Measurements from ENCODE around the gene HMGCR. TPM values are rescaled to one million over a fixed set of nuclear protein-coding genes. Genes with fewer than 3 reads are reported as not detected.
A peak's percentile ranks its signal among the peaks of the same experiment; 100 is the strongest.

HMGCR gene
- total RNA-seq, 1 experiment from 2014 or later: 101 TPM

DNA sequence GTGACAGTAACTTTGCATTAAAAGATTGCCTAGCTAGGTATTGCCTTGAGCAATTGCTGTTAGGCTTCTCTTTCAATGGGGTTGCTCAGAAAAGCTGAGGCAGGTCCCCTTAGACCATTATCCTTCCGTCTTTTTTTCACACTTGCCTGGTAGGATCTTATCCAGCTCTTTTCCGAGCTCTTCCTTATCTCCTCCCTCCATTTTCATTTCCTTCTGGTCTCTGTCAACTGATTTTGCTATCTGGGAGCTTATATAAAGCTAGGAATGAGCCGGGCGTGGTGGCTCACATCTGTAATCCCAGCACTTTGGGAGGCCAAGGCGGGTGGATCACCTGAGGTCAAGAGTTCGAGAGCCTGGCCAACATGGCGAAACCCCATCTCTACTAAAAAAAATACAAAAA lies 6.6 kb upstream of the HMGCR start (continued):
- TF ChIP-seq, protein P1, sequence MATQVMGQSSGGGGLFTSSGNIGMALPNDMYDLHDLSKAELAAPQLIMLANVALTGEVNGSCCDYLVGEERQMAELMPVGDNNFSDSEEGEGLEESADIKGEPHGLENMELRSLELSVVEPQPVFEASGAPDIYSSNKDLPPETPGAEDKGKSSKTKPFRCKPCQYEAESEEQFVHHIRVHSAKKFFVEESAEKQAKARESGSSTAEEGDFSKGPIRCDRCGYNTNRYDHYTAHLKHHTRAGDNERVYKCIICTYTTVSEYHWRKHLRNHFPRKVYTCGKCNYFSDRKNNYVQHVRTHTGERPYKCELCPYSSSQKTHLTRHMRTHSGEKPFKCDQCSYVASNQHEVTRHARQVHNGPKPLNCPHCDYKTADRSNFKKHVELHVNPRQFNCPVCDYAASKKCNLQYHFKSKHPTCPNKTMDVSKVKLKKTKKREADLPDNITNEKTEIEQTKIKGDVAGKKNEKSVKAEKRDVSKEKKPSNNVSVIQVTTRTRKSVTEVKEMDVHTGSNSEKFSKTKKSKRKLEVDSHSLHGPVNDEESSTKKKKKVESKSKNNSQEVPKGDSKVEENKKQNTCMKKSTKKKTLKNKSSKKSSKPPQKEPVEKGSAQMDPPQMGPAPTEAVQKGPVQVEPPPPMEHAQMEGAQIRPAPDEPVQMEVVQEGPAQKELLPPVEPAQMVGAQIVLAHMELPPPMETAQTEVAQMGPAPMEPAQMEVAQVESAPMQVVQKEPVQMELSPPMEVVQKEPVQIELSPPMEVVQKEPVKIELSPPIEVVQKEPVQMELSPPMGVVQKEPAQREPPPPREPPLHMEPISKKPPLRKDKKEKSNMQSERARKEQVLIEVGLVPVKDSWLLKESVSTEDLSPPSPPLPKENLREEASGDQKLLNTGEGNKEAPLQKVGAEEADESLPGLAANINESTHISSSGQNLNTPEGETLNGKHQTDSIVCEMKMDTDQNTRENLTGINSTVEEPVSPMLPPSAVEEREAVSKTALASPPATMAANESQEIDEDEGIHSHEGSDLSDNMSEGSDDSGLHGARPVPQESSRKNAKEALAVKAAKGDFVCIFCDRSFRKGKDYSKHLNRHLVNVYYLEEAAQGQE (IDR thresholded peaks at IDR 0.05; ENCODE audit: low read depth): no peak
- TF ChIP-seq ZNF274 (IDR thresholded peaks at IDR 0.05; ENCODE audit: low read depth, low read length) (no peak), ATF3 (IDR thresholded peaks at IDR 0.05) (no peak), YY1 (IDR thresholded peaks at IDR 0.05; ENCODE audit: extremely low read depth, insufficient replicate concordance, low read depth, low read length) (no peak)

GRCh38 chr5:75331095-75332090 lies 5.6 kb upstream of the HMGCR start:
- no peaks in the 10 kb centered on the region for H3K36me3 ChIP-seq (ENCODE audit: control insufficient read depth in 1 of 2, insufficient read depth in 2 of 2, low read length in 2 of 2)
- H3K9me3 ChIP-seq (ENCODE audit: control insufficient read depth in 1 of 2, insufficient read depth in 1 of 2, low read depth in 1 of 2, low read length in 2 of 2): no peaks in the 10 kb centered on the region
- intact Hi-C loops (cut with micrococcal nuclease): no loop called here
- no peak for ATAC-seq
- POLR2A ChIA-PET: interaction anchor here (2.0 kb wide), 1 partner anchor 10 kb away, joined by 6 read pairs; no protein-coding TSS in a partner anchor
- no peak overlapping the region for H3K4me3 ChIP-seq (replicated peaks in 1 of 2; ENCODE audit: low read depth in 1 of 2, low read length in 2 of 2)
- RAD21 ChIA-PET (ENCODE audit: low non-redundant PET in 1 of 2, low total read pairs in 2 of 2, uncharacterized antibody in 2 of 2, unreplicated experiment in 2 of 2): interaction anchor here in 1 of 2 experiments (0.7 kb wide), 1 partner anchor 66 kb away, joined by 3 read pairs; no protein-coding TSS in a partner anchor
- H3K27ac ChIP-seq (ENCODE audit: low read depth, low read length): no peak overlapping the region
- CTCF ChIA-PET: interaction anchor here (1.0 kb wide), 1 partner anchor 10 kb away, joined by 4 read pairs; no protein-coding TSS in a partner anchor
- peaks cover 0 to 12% of the 10 kb centered on the region in 2 experiments; a peak in 3 of 4 replicates for H3K4me1 ChIP-seq (ENCODE audit: control insufficient read depth in 1 of 2, insufficient read depth in 2 of 2, low read length in 2 of 2)
- no peaks in the 10 kb centered on the region for H3K9me2 ChIP-seq (ENCODE audit: insufficient read depth)
- H3K27me3 ChIP-seq (ENCODE audit: insufficient read depth, low read length): no peaks in the 10 kb centered on the region
- TF ChIP-seq, protein P2, sequence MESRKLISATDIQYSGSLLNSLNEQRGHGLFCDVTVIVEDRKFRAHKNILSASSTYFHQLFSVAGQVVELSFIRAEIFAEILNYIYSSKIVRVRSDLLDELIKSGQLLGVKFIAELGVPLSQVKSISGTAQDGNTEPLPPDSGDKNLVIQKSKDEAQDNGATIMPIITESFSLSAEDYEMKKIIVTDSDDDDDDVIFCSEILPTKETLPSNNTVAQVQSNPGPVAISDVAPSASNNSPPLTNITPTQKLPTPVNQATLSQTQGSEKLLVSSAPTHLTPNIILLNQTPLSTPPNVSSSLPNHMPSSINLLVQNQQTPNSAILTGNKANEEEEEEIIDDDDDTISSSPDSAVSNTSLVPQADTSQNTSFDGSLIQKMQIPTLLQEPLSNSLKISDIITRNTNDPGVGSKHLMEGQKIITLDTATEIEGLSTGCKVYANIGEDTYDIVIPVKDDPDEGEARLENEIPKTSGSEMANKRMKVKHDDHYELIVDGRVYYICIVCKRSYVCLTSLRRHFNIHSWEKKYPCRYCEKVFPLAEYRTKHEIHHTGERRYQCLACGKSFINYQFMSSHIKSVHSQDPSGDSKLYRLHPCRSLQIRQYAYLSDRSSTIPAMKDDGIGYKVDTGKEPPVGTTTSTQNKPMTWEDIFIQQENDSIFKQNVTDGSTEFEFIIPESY (IDR thresholded peaks at IDR 0.05; ENCODE audit: extremely low read depth, insufficient replicate concordance, low read length): no peak
- peak in 2 of 3 experiments; percentile 21 to 30; a peak in 3 of 6 replicates for TF ChIP-seq CTCF (IDR thresholded peaks at IDR 0.05 in 2 of 3, conservative IDR thresholded peaks at IDR 0.05 in 1 of 3; ENCODE audit: borderline replicate concordance in 1 of 3, insufficient read depth in 1 of 3, low read depth in 2 of 3, low read length in 2 of 3)
- H2AFZ ChIP-seq (ENCODE audit: low read depth, low read length, poor library complexity, severe bottlenecking): peak overlapping the region; percentile 0
- no peaks in the 10 kb centered on the region for H3K79me2 ChIP-seq (ENCODE audit: insufficient read depth, low read length)
- H3K9ac ChIP-seq (ENCODE audit: low read length): no peak overlapping the region
- H4K20me1 ChIP-seq (ENCODE audit: insufficient read depth): no peaks in the 10 kb centered on the region
- no peak overlapping the region for H3K4me2 ChIP-seq (ENCODE audit: low read length)
- BruUV-seq (replicated peaks): no TSS peak
- no peak for DNase-seq (ENCODE audit: low read depth, low spot score)
